Measurements from ENCODE around the gene LPCAT1.

LPCAT1 gene

DNA sequence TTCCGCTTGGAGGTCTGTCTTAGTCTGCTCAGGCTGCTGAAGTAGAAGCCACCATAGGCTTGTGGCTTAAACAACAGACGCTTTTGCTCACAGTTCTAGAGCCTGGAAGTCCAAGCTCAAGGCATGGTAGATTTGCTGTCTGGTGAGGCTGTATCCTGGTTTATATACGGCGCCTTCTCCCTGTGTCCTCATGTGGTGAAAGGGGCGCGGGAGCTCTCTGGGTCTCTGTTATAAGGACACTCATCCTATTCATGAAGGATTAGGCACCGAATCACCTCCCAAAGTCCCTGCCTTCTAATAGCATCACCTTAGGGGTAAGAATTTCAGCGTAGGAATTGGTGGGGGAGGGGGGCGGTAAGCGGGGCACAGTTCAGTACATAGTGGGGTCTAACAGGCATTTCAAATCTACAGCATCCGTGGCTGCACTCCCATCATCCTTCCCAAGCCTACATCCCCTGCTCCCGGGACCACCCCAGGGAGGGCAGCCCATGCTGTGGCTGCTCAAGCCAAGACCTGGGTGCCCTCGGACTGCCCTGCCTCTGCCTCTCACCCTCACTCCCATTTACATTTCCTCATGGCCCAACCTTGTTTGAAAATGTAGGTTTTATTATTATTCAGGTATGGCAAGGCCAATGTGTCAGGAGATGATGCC lies 15.1 kb upstream of the LPCAT1 start:
- DNase-seq (ENCODE audit: low read depth in 2 of 2) = no peak
- TF ChIP-seq, protein P1, sequence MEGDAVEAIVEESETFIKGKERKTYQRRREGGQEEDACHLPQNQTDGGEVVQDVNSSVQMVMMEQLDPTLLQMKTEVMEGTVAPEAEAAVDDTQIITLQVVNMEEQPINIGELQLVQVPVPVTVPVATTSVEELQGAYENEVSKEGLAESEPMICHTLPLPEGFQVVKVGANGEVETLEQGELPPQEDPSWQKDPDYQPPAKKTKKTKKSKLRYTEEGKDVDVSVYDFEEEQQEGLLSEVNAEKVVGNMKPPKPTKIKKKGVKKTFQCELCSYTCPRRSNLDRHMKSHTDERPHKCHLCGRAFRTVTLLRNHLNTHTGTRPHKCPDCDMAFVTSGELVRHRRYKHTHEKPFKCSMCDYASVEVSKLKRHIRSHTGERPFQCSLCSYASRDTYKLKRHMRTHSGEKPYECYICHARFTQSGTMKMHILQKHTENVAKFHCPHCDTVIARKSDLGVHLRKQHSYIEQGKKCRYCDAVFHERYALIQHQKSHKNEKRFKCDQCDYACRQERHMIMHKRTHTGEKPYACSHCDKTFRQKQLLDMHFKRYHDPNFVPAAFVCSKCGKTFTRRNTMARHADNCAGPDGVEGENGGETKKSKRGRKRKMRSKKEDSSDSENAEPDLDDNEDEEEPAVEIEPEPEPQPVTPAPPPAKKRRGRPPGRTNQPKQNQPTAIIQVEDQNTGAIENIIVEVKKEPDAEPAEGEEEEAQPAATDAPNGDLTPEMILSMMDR (IDR thresholded peaks at IDR 0.05; ENCODE audit: low read depth, low read length) = no peak
- no peak overlapping the region for H3K4me3 ChIP-seq (replicated peaks in 1 of 2; ENCODE audit: low read depth in 2 of 2, low read length in 2 of 2)

DNA sequence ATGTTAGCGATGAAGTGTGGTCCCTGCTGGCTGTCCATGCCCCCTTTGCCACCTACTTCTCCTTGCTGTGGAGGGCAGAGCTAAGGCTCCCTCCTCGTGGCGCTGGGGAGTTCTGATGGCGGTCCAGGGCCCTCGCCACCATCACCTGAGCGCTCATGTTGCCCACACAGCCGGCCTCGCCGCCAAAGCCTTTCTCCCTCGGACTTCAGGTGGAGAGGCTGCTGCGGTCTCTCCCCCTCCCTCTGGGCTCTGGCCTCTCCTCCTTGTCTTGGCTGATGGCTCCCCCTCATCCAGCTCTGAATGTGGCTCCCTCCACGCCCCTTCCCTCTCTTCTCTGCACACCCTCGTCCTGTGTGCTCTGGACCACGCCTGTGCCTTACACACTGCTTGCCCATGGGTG lies 14.5 kb upstream of the LPCAT1 start:
- TF ChIP-seq, protein P1 (IDR thresholded peaks at IDR 0.05; ENCODE audit: low read depth, low read length) = no peak
- DNase-seq (ENCODE audit: low read depth in 2 of 2) = no peak
- no peak overlapping the region for H3K4me3 ChIP-seq (replicated peaks in 1 of 2; ENCODE audit: low read depth in 2 of 2, low read length in 2 of 2)

DNA sequence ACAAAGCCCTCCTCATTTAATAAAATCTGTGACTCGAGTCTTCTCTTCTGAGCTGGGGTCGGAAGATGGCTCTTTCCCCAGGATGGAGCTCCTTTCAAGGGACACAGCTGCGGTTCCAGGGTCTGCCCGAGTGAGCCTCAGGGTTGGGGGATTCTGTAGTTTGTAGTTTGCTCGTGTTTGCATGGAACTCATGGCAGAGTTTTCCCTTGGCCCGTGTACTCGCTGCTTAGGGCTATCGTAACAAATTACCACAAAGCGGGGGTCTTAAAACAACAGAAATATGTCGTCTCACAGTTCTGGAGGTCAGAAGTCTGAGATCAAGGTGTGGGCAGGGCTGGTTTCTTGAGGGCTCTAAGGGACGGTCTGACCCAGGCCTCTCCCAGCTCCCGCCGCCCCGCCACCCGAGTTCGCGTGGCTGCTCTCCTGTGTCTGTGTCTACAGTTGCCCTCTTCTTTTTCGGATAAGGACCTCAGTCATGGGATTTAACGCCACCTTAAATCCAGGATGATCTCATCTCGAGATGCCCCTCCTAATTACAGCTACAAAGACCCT lies 13.9 kb upstream of the LPCAT1 start:
- no peak for DNase-seq (ENCODE audit: low read depth in 2 of 2)
- no peak overlapping the region for H3K4me3 ChIP-seq (replicated peaks in 1 of 2; ENCODE audit: low read depth in 2 of 2, low read length in 2 of 2)
- TF ChIP-seq, protein P1 (IDR thresholded peaks at IDR 0.05; ENCODE audit: low read depth, low read length) = no peak

DNA sequence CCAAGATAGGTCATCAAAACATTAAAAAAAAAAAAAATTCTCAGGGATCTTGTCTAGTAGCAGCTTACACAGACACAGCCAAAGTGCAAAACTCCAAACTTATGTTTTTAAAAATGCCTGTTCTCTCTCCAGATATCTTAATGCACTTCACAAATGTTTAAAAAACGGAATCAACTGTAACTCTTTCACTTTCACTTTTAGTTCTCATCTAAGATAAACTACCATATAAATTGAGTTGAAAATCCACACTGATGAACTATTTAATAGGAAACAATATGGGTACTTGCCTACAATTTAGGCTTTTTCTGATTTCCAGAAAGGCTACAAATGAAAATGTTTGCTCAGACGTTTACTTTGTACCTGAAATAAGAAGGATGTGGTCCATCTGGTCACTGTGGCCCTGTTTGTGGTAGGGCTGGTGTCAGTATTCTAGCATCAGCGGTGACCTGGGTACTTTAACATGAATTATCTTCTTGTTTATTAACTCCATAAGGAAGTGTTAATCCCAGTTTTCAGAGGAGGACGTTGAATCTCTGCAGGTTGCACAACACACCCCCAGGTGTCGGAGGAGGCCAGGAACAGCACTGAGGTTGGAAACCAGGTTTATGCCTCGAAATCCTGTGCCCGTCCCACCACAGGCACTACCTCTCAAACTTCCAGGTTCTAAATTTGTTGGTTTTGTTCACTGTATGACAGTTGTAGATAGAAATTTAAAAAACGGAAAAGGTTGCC lies 13.3 kb upstream of the LPCAT1 start:
- TF ChIP-seq, protein P1 (IDR thresholded peaks at IDR 0.05; ENCODE audit: low read depth, low read length) = no peak
- no peak overlapping the region for H3K4me3 ChIP-seq (replicated peaks in 1 of 2; ENCODE audit: low read depth in 2 of 2, low read length in 2 of 2)
- no peak for DNase-seq (ENCODE audit: low read depth in 2 of 2)

DNA sequence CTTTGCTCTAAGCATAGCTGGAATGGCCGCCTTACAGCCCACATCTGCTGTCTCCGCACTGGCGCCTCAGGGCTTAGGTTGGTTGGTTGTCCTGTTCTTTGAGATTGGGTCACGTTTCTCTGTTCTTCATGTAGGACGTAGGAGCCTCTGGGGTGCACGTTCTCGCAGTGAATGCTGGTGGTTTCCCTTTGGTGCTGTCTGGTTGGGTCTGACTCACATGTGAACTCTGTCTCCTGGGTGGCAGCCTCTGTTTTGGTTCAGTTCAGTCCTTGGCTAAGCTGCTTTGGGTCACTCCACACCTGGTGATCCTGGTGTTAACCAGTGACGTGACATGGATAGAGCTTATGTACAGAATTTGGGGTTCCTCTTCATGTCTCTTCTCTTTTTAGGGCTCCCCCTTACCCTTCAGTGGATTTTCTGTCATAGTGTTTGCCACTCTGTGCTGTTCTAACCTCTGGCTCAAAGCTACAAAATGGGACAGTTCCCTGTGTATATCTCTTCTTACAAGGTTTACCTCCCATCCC lies 12.6 kb upstream of the LPCAT1 start:
- H3K4me3 ChIP-seq (replicated peaks in 1 of 2; ENCODE audit: low read depth in 2 of 2, low read length in 2 of 2) = no peak overlapping the region
- DNase-seq (ENCODE audit: low read depth in 2 of 2) = peak in 1 of 2 donors; percentile 60
- TF ChIP-seq, protein P1 (IDR thresholded peaks at IDR 0.05; ENCODE audit: low read depth, low read length) = no peak

DNA sequence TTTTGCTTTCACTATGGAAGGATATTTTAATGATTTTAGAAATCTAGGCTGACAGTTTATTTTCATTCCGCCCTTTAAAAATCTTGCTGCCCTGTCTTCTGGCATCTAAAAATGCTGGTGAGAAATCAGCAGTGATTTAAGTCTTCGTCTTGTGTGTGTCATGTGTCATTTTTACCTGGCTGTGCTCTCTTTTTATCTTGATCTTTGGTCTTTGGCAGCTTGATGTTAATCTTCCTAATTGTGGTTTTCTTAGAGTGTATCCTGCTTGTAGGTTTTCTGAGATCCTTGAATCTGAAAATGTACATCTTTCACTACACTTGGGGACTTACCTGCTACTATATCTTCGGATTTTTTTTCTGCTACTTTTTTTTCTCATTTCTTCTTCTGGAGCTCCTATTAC lies 11.9 kb upstream of the LPCAT1 start:
- H3K4me3 ChIP-seq (replicated peaks in 1 of 2; ENCODE audit: low read depth in 2 of 2, low read length in 2 of 2) = no peak overlapping the region
- TF ChIP-seq, protein P1 (IDR thresholded peaks at IDR 0.05; ENCODE audit: low read depth, low read length) = no peak
- no peak for DNase-seq (ENCODE audit: low read depth in 2 of 2)
